ENCODE data around the gene DPEP3.

GRCh38 chr16:68009157-68009735 lies 28.9 kb upstream of the DPEP3 start:
- TF ChIP-seq POLR2A (IDR thresholded peaks at IDR 0.05) (no peak), POLR2AphosphoS5 (IDR thresholded peaks at IDR 0.05) (no peak), CTCF (IDR thresholded peaks at IDR 0.05) (no peak), EP300 (IDR thresholded peaks at IDR 0.05) (no peak)

Measured in stomach (tissue), 4 donors.